Measurements from ENCODE around the gene TSC22D4.

Gene TSC22D4

DNA sequence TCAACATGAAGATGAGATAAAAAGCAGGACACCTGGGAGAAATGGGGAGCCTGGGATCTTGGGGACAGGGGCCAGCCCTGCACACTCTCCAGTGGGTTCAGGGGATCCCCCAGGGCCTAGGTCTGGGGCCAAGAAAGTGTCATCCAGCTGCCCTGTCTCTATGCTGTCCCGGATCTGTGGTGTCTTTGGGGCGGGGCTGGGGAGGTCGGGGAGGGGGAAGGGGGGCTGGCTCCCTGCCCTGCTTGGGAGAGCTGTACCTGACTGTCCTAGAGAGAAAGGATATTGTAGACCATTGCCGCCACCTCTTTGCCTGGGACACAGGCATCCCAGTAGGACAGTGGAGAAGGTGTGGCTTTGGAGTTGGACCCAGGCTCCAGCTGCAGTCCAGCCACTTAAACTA lies 8.0 kb downstream of the TSC22D4 start:
- H3K4me3 ChIP-seq (replicated peaks; ENCODE audit: low read depth, low read length) = no peak overlapping the region
- TF ChIP-seq, protein P1, sequence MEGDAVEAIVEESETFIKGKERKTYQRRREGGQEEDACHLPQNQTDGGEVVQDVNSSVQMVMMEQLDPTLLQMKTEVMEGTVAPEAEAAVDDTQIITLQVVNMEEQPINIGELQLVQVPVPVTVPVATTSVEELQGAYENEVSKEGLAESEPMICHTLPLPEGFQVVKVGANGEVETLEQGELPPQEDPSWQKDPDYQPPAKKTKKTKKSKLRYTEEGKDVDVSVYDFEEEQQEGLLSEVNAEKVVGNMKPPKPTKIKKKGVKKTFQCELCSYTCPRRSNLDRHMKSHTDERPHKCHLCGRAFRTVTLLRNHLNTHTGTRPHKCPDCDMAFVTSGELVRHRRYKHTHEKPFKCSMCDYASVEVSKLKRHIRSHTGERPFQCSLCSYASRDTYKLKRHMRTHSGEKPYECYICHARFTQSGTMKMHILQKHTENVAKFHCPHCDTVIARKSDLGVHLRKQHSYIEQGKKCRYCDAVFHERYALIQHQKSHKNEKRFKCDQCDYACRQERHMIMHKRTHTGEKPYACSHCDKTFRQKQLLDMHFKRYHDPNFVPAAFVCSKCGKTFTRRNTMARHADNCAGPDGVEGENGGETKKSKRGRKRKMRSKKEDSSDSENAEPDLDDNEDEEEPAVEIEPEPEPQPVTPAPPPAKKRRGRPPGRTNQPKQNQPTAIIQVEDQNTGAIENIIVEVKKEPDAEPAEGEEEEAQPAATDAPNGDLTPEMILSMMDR (IDR thresholded peaks at IDR 0.05; ENCODE audit: low read depth, low read length, missing control alignments) = no peak
- DNase-seq (ENCODE audit: extremely low read depth, low read depth) = no peak

DNA sequence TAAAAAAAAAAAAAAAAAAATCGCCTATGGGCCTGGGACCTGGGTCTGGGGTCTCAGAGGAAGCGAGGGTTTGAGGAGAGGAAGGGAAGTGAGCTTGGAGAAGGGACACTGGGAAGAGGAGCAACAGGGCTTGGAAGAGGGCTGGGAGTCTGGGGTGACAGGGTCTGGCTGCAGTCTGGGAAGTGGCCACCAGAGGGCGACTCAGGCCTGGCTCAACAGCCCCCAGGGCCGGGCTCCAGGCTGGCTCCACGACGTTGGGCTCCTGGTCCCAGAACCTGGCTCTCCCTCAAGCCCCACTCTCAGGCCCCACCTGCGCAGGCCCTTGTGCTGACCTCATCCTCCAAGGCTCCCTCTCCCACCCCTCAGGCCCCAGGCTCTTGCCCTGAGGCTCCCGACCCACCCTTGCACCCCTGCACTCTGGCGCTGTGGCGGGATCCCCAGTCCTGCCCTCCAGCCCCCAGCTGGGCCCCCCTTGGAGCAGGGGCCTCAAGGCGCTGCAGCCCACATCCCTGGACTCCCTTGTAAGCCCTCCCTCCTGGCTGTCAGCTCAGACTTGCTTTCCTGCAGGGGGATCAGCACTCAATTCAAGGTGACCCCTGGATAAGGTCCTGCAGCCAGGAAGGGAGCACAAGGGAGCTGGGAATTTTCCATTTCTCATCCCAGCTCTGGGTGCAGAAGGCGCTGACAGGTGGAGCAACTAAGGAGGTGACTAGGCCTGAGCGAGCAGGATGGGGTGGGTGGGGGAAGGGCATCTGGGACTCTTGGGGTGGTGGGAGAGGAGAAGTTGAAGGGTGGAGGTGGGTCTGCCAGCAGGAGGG lies 9.6 kb downstream of the TSC22D4 start:
- H3K4me3 ChIP-seq (replicated peaks; ENCODE audit: low read depth, low read length) = no peak overlapping the region
- DNase-seq (ENCODE audit: extremely low read depth, low read depth) = peak; percentile 33
- TF ChIP-seq, protein P1 (IDR thresholded peaks at IDR 0.05; ENCODE audit: low read depth, low read length, missing control alignments) = peak; percentile 96

DNA sequence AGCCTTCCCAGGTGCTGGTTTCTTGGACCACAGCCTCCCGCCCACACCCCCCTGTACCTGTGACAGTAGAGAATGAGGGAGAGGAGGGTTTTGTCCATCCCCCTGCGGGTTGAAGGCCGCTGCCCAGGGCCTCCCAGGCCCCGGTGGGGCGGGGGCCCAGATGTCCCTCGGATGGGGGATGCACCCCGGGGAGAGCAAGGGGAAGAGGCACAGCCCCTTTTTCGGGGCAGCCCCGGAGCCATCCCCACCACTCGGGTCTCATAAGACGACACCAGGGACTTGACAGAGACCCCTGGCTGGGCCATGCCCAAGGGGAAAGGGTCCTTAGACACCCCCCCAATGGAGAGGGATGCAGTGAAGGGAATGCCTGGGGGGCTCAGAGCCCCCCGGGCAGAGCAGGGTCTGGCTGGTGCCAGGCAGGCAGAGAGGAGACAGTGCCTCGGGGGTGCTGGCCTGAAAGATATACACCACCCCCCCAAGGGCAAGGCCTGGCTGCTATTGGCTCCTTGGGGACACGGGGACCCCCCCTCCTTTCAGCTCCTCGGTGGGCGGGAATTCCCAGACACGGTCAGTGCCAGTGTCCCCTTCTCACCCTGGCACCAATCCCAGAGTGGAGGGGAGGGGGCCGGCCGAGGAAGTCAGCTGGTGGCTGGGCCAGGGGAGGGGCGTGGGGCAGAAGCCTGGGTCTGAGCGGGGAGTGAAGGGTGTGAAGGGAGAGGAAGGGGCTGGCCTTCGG lies 11.2 kb downstream of the TSC22D4 start:
- TF ChIP-seq, protein P1 (IDR thresholded peaks at IDR 0.05; ENCODE audit: low read depth, low read length, missing control alignments) = no peak
- no peak for DNase-seq (ENCODE audit: extremely low read depth, low read depth)
- no peak overlapping the region for H3K4me3 ChIP-seq (replicated peaks; ENCODE audit: low read depth, low read length)

DNA sequence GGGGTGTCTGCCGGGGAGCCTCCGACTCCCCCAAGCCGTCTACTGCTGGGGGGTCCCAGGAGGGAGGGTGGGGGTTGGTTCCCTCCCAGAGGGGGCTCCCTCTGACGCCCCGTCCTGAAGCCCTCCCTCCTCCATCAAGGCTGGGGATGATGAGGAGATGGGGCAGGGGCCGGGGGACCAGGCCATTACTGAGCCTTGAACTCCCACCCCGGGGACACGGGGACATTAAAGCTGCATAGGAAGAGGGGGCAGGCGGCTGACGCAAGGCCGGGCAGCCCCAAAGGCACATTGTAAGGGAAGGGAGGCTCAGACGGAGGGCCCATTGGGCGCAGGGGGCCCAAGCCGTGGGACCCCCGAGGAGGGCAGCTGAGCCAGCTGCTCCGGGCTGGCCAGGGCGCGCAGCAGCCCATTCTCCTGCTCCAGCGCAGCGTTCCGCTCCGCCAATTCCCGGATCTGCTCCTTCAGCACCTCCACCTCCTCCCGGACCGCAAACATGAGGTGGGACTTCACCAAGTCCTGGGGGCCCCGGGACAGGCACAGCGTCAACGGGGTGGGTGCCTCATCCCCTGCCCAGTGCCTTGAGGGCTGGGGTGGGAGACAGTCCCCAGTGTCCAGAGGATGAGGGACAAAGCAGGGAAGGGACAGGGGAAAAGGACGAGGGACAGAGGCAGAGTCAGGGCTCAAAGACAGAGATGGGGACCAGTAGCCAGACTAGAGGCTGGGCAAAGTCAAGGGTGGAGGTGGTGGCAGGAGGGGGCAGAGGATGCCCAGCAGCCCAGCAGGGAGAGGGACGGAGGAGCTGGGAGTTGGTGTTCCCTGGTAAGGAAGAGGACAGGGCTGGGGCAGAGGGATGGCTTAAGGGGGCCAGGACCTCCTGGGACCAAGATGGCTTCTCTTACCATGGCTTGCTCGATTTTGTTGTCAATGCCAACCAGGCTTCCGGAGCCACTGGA lies 12.1 kb downstream of the TSC22D4 start:
- TF ChIP-seq, protein P1 (IDR thresholded peaks at IDR 0.05; ENCODE audit: low read depth, low read length, missing control alignments) = no peak
- no peak for DNase-seq (ENCODE audit: extremely low read depth, low read depth)
- no peak overlapping the region for H3K4me3 ChIP-seq (replicated peaks; ENCODE audit: low read depth, low read length)

DNA sequence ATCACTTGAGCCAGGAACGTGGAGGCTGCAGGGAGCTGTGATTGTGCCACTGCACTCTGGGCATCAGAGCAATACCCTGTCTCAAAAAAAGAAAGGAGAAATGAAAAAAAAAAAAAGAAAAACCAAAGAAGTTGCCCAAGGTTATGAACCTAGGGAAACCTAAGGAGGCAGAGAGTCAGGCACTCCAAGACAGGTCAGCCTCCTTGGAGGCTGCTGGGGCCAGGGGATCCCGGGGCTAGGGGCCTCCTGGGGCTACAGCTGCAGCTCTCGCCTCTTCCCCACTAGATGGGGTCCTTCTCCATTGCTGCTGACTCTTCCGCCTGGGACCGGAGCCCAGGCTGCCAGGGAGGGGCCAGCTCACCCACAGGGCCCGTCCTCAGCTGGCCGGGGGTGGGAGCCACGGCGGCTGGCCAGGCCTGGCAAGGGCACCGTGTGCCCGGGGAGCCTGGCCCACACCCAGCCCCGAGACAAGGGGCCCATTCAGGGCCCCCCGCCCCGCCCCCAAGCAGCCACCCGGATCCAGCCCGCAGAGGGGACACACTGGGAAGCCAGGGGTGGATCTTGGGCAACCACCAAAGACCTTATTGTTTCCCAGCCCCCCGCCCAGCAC lies 13.2 kb downstream of the TSC22D4 start:
- TF ChIP-seq, protein P1 (IDR thresholded peaks at IDR 0.05; ENCODE audit: low read depth, low read length, missing control alignments) = peak; percentile 68
- DNase-seq (ENCODE audit: extremely low read depth, low read depth) = no peak
- H3K4me3 ChIP-seq (replicated peaks; ENCODE audit: low read depth, low read length) = no peak overlapping the region

DNA sequence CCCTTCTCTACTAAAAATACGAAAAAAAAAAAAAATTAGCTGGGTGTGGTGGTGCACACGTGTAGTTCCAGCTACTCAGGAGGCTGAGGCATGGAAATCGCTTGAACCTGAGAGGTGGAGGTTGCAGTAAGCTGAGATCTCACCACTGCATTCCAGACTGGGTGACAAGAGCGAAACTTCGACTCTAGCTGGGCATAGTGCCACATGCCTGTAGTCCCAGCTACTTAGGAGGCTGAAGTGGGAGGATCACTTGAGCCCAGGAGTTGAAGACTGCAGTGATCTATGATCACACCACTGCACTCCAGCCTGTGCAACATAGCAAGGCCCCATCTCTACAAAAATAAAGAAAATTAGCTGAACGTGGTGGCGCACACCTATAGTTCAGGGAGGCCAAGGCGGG lies 13.7 kb downstream of the TSC22D4 start:
- H3K4me3 ChIP-seq (replicated peaks; ENCODE audit: low read depth, low read length) = no peak overlapping the region
- TF ChIP-seq, protein P1 (IDR thresholded peaks at IDR 0.05; ENCODE audit: low read depth, low read length, missing control alignments) = no peak
- no peak for DNase-seq (ENCODE audit: extremely low read depth, low read depth)
